HG02571 (cell line): ENCODE results near the gene KHDC3L.
"Not testable (repeated sequence)": the region's sequence is repeated elsewhere in the genome, so short reads cannot be mapped to it uniquely, and the experiment has no call there.

Experiments used
- ATAC-seq: cut with Tn5 transposase; IDR thresholded peaks from one replicate; pipeline ENCODE4 v1.9.1; 2021; ENCODE audit warnings: mild to moderate bottlenecking, moderate library complexity; ENCODE audit not compliant: unreplicated experiment

The KHDC3L gene

DNA sequence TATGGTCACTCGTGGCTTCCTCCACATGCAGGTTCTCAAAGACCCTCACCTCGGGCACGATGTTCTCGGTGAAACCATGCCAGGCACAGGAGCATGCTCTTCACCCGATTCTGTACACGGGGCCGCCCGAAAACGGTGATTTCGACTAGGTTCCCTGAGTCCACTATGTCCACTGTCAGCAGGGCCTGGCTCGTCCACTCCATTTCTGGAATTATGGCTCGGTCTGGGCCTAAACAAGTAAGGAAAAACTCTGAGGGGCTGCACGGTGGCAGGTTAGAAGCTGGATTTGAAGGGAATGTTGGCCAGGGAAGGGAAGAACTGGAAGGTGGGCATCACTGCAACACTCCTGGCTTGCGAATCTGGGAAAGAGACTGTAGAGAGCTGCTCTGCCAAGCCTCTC lies 6.7 kb downstream of the KHDC3L start:
- no peak for ATAC-seq

DNA sequence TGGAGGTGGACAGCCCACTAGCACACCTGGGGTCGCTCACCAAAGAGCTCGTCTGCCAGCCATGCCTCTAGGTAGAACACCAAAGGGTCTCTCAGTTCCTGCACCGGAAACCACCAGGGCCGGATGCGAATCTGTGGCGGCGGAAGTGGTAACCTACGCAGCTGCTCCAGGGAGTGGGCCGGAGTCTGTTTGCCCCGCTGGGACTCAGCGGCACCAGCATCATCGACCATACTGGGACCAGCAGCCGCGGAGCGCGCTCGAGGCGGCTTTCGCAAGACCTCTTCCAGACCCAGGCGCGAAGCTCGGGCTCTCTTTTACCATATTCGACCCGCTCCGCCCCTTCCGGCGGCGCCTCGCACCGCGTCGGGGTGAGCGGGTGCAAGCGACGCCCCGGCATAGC lies 7.1 kb downstream of the KHDC3L start, which contains the start of gene OOEP:
Gene OOEP (minus strand): TSS at position 335 of the 400 bp plus-strand sequence. CDS start 105 bp downstream, at position 230.
- ATAC-seq, result no peak

DNA sequence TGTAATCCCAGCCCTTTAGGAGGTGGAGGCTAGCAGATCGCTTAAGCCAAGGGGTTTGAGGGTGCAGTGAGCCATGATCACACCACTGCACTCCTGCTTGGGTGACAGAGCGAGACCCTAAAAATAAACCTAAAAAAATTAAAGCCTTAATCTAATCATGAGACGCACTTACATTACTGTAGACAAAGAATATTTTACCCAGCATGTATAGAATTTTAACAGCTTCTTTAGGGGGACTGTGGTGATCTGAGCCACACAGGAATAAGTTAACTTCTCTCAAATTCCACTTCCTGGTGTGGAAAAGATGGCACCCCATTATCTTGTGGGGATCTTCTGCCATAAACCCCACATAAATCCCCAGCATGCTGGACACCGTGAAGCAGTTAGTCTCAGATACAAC lies 9.5 kb downstream of the KHDC3L start:
- ATAC-seq, result no peak

DNA sequence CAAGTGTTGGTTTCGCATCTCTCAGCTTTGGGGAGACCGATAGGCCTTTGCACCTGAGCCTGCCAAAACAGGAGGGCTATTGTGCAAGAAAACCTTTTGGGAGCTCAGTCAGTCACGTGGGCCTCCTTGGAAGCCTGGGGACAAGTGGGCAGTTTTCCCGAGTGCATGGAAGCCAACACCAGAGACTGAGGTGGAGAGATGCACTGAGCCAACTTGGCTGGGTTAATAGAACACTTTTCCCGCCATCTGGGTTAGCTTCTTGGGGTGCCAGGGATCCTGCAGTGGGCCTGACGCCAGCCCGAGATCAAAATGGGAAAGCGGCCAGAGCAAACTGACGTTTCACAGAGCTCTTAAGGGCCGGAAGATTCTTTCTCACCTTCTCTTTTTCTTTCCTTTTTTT lies 10.1 kb downstream of the KHDC3L start:
- ATAC-seq, result no peak

DNA sequence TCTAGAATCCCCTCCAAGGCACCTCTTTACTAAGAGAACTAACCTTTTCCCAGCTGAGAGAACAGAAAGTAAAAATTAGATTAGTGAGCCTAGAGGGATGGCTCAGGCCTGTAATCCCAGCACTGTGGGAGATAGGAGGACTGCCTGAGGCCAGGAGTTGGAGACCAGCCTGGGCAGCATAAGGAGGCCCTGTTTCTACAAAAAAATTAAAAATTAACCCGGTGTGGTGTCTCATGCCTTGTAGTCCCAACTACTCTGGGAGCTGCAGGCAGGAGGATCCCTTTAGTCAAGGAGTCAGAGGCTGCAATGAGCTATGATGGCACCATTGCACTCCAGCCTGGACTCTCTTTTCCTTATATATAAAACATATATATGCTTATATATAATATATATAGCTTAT lies 12.8 kb downstream of the KHDC3L start:
- ATAC-seq, result no peak

DNA sequence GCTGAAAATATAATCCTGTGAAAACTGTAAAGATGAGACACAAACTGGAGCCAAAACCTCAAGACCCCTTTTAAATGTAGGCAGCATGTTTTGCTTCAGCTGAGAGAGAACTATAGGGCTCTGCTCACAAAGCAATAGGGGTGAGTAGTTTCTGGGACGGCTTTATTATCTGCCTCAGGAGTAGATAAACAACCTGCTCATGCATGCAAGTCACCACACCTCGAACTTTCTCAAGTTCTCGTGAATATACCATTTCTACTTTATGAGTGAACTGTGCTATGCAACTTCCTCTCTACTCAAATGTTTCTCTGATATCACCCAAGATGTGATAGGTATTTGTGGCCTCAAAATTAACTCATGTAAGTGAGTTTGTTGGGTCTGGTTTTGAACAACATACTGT lies 14.8 kb downstream of the KHDC3L start:
- no peak for ATAC-seq

DNA sequence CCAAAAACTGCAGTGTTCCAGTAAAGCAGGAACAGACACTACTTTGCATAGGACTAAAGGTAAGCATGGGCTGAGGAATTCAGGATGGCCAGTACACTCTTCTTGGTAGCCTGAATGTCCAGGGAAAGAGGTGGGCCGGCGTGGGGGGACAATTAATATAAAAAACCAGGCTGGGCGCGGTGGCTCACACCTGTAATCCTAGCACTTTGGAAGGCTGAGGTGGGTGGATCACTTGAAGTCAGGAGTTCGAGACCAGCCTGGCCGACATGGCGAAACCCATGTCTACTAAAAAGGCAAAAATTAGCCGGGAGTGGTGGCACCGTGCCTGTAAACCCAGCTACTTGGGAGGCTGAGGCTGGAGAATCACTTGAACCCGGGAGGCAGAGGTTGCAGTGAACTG lies 19.1 kb downstream of the KHDC3L start:
- not testable (repeated sequence) for ATAC-seq

DNA sequence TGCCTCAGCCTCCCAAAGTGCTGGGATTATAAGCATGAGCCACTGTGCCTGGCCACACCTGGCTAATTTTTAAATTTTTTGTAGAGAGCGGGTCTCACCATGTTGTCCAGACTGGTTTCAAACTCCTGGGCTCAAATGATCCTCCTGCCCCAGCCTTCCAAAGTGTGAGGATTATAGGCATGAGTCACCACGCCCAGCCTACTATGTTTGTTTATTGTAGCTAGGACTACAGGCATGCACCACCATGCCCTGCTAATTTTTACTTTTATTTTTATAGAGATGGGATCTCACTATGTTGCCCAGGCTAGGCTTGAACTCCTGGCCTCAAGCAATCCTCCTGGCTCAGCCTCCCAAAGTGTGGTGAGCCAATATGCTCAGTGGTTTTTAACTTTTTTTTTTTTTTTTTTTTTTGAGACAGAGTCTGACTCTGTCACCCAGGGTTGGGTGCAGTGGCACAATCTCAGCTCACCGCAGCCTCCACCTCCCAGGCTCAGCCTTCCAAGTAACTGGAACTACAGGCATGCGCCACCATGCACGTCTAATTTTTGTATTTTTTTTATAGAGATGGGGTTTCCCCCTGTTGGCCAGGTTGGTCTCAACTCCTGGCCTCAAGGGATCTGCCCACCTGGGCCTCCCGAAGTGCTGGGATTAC lies 20.1 kb downstream of the KHDC3L start:
- ATAC-seq, result no peak

DNA sequence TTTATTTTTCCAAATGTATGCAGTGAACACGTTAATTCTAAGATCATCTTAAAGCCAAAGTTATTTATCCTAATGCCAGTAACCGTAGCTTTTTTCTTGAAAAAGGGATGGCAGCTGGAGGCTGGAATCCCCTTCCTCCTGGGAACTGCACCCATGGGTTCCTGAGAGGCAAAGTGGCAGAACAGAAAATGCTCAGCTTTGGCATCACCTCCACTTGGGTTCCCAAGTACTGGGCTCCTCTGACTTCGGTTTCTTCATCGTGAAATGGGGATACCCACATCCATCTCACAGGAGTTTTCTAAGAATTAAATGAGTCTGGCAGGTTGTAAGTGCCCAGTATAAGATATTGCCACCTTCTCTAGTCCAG lies 26.0 kb downstream of the KHDC3L start:
- peak; percentile 31 for ATAC-seq

DNA sequence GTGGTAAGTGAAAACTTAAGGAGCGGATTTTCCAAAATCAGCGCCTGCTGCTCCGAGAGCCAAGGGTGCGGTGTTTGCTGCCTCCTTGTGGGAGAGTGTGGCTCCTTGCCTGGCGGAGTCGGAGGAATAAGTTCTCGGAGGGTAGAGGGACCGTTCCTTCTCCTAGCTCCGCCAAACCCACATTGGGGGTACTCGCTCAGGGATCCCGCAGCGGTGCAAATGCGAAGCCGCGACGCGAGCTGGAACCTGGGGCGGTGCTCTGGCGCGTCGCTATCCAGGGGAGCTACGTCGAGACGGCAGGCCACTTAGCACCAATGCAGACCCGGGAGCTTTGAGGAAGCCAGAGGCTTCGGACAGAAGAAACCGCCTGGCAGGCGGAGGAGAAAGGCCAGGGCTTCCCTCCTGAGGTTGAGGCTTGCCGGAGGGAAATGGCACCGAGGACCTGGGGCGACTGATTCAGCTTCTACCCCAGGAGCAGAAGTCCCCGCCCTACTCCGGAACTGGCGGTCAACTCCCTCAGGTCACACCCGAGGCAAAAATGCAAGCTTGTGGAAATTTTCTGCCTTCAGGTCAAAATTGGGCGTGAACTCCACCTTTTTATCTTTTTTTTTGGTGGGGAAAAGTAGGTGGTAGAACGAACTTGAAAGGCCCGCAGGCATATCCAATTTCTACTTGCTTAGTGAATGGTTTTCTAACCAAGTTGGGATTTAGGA lies 26.5 kb downstream of the KHDC3L start:
- peak; percentile 83 for ATAC-seq

DNA sequence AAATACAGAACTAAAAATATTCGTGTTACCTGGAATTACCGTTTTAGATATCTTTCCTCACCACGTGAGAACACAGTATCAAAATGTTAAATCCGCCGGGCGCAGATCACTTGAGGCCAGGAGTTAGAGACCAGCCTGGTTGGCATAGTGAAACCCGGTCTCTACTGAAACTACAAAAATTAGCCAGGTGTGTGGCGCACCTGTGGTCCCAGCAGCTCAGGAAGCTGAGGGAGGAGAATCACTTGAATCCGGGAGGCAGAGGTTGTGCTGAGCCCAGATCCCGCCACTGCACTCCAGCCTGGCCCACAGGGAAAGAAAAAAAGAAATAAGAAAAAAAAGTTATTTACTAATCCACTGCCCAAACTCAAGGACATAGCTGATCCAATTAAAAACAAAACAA lies 27.4 kb downstream of the KHDC3L start:
- no peak for ATAC-seq

DNA sequence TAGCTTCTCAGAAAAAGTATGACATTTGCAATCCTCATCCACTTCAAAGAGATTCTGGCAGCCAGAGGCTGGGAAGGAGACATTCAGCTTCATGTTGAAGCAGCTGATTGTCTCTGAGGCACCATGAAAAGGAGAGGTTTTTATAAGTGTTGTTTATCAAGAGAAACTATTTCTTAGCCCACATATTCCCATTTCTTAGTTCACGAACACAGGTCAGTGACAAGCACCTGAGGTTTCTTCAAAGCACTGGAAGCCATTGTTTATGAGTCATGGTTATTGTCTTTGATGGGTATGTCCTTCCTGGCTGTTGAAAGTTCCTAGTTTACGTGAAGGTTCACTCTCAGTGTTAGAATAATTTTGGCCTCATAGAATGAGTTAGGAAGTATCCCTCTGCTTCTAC lies 29.2 kb downstream of the KHDC3L start:
- ATAC-seq, result no peak

DNA sequence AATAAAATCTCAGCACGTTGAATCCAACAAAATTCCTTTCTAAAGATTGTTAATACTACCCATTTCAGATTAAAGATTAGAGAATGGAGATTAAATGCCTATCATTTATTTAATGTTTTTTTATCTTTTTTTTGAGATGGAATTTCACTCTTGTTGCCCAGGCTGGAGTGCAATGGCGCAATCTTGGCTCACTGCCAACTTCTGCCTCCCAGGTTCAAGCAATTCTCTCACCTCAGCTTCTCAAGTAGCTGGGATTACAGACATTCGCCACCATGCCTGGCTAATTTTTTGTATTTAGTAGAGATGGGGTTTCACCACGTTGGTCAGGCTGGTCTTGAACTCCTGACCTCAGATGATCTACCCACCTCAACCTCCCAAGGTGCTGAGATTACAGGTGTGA lies 29.7 kb downstream of the KHDC3L start:
- not testable (repeated sequence) for ATAC-seq

DNA sequence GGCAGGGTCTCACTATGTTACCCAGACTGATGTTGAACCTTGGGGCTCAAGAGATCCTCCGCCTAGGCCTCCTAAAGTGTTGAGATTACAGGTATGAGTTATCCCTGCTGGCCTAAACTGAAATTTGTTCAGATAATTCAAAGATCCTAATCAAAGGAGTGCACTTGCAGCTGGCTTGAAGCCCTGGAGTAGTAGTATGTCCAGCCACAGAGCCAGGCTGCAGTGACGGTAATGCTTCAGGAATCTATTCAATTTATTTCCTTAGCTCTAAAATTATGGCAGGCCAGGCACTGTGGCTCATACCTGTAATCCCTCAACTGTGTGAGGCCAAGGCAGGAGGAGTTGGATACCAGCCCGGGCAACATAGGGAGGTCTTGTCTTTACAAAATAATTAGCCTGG lies 30.8 kb downstream of the KHDC3L start:
- no peak for ATAC-seq

DNA sequence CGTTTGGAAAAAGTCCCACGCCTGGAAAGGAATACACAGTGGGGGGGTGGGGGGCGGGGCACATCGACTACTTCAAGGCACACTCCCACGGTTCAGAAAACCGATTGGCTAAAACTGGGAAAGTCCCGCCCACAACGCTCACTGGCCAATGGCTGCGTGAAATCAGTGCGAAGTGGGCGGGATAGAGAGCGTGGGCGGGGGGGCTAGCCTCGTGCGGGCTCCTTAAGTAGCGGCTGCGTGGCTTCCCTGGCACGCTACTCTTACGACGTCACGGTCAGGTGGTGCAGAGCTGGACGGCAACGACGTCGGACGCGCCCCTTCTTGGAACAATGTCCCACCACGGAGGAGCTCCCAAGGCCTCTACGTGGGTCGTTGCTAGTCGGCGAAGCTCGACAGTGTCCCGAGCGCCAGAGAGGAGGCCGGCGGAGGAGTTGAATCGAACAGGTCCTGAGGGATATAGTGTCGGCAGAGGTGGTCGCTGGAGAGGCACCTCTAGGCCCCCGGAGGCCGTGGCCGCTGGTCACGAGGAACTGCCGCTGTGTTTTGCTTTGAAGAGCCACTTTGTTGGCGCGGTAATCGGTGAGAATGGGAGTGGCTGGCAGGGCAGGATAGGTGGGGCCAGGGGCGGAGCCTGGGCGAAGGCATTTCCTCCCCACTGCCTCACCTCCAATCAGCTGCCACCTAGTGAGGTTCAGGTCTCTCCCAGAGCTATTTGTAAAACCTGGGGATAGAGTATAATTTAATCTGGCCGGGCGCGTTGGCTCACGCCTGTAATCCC lies 32.3 kb downstream of the KHDC3L start, which contains the start of gene DDX43:
Gene DDX43 (plus strand): TSS at position 252 of the 778 bp plus-strand sequence. CDS start 78 bp downstream, at position 330.
- ATAC-seq, result no peak

DNA sequence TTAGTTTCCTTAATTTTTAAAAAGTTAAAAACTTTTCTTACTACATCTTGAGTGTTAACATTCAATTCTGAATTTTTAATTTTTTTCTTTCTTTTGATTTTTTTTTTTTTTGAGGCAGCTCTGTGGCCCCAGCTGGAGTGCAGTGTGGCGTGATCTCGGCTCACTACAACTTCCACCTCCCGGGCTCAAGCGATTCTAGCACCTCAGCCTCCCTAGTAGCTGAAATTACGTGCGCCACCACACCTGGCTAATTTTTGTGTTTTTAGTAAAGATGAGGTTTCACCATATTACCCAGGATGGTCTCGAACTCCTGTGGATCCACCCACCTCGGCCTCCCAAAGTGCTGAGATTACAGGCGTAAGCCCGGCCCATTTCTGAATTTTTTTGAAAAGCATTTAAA lies 33.4 kb downstream of the KHDC3L start:
- ATAC-seq, result no peak

DNA sequence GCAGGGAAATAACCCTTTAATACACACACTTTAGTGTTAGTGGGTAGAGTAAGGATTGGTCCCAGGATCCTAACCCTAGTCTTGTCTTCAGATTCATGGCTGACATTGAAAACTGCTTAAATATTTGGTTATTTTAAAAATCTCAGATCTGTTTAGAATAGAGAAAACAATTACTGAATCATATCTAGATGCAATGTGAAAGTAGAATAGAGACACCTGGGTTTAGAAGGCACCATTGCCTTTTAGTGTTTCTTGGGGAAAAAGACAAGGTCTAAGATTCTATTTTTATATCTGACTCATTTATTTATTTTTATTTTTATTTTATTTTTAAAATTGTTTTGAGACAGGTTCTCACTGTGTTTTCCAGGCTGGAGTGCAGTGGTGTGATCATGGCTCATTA lies 38.2 kb downstream of the KHDC3L start:
- ATAC-seq, result no peak

DNA sequence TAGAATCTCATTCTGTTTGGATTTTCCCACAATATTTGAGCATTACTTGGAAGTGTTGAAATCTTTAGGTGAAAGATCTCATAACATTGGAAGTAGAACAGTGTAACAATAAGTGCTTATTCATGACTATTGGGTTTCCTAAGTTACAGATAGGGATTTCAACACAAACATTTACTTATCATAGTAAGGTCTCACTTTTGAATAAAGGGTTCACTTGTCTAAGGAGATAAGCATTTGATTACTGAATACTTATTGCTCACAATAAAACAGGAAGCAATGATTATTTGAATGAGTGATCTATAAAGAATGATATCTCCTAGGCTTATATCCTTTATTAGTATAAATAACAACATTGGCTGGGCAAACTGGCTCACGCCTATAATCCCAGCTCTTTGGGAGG lies 46.9 kb downstream of the KHDC3L start:
- no peak for ATAC-seq

DNA sequence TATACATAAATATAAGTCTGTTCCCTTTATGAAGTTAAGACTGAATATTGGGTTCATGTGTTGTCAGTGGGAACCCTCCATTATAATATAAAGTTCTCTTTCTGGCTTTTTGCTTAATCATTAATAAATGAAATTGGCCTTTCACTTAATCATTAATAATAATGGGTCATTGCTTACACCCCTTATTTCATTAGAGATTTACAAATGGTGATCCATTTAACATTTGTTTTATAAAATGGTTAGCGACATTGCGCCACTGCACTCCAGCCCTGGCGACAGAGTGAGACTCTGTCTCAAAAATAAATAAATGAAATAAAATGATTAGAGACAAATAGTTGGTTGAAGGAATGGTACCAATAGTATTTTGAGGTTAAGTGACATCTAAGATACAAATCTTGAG lies 50.6 kb downstream of the KHDC3L start:
- ATAC-seq, result no peak
